WI38 (cell line): Measurements from ENCODE around the gene MARS2.
"Not testable (repeated sequence)": the region's sequence is repeated elsewhere in the genome, so short reads cannot be mapped to it uniquely, and the experiment has no call there.

Source experiments
- H3K4me3 ChIP-seq: 2 replicates; pipeline ENCODE4 v1.5.1; 2011; ENCODE audit warnings: low read depth, mild to moderate bottlenecking, control low read depth, low read length
- CTCF ChIP-seq: IDR thresholded peaks from 2 replicates; pipeline ENCODE4 v1.5.1; 2012; ENCODE audit warnings: low read depth, mild to moderate bottlenecking, control low read depth, low read length

MARS2 gene

GRCh38 chr2:197727011-197727410 lies 21.8 kb downstream of the MARS2 start:
- TF ChIP-seq CTCF, result no peak
- no peak overlapping the region for H3K4me3 ChIP-seq

GRCh38 chr2:197728555-197729544 lies 23.7 kb downstream of the MARS2 start:
- H3K4me3 ChIP-seq, result not testable (repeated sequence)

- TF ChIP-seq CTCF, result no peak
- H3K4me3 ChIP-seq, result no peak overlapping the region
Observed at GRCh38 chr2:197740200-197740599, 35.0 kb downstream of the MARS2 start.
